GM21360 (cell line): ENCODE measurements around the gene ANKLE2.
"Not testable (repeated sequence)": the region's sequence is repeated elsewhere in the genome, so short reads cannot be mapped to it uniquely, and the experiment has no call there.

ENCODE experiments used
- ATAC-seq: cut with Tn5 transposase; IDR thresholded peaks from one replicate; pipeline ENCODE4 v1.9.1; 2021; ENCODE audit warnings: mild to moderate bottlenecking, moderate library complexity; ENCODE audit not compliant: unreplicated experiment

ANKLE2 gene

DNA sequence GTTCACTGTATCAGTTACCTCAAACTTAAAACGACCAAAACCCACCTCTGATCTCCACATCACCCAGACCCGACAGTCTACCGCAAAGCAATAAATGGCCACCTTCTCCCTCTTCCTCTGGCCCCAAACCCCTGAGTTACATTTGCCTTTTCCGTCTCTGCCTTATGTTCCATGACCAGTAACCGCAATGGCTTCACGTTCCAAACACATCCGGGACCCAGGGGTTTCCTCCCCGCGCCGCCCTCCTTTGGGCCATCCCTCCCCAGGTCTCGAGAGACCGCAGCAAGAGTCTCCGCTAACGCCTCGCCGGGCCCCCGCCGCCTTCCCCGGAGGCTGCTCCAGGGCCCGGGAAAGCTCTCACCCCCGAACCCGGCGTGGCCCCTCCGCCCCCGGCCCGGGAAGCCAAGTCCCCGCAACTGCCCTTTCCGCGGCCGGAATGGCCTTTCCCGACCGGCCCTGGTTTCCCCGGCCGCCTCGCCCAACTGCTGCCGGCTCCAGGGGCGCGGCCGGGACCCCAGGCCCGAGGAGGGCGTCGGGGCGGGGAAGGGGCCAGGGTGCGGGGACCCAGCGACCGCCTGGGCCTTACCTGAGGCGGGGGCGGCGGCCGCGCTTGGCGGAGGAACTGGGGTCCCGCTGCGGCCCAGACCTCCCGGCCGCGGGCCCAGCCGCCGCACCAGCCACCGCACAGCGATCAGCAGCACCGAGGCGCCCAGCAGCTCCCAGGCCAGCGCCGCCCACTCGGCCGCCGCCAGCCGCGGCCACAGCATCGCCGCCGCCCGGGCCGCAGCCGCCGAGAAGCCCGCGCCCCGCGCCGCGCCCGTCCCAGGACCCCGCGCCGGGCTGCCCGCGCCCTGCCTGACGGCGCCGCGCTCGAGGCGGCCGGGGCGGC is at the start of gene ANKLE2:
ANKLE2 (minus strand) TSS at position 801 of the 889 bp plus-strand sequence; CDS start at position 767, 34 bp downstream.
- peak; percentile 35 for ATAC-seq

- ATAC-seq: not testable (repeated sequence)
These were observed 47.8 kb upstream of the ANKLE2 start for GRCh38 chr12:132809391-132809790.

- ATAC-seq: no peak
These were observed 45.9 kb upstream of the ANKLE2 start for GRCh38 chr12:132807295-132808092.

DNA sequence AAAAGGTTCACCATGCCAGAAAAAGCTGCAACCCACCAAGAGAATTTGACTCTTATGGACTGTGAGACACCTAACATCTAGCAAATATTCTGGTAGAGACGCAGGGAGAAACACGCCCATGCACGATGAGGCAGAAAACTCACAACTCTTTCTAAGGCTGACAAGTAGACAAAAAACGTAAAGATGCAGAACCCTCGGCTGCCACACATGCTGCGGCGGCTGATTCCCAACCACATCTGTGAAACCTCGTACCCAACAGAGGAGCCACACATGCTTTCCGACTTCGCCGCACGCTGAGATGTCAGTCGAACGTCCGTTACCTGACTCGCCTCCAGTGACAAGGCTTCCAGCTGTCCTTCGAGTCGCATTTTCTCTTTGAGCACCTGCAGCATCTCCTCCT is 45.2 kb upstream of the ANKLE2 start:
- no peak for ATAC-seq

DNA sequence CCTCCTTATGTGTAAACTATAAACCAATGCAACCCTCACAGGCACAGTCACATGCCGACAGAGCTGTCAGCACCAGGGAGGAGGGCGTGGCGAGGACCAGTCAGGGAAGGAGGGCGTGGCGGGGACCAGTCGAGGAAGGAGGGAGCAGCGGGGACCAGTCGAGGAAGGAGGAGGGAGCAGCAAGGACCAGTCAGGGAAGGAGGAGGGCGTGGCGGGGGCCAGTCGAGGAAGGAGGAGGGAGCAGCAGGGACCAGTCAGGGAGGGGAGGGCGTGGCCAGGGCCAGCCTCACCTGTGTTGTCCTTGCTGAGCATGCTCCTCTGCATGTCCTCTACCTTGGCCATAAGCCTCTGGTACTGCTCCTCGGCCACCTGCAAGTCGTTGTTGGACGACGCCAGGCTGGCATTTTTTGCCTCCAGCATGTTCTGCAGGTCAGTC is 42.8 kb upstream of the ANKLE2 start:
- no peak for ATAC-seq

DNA sequence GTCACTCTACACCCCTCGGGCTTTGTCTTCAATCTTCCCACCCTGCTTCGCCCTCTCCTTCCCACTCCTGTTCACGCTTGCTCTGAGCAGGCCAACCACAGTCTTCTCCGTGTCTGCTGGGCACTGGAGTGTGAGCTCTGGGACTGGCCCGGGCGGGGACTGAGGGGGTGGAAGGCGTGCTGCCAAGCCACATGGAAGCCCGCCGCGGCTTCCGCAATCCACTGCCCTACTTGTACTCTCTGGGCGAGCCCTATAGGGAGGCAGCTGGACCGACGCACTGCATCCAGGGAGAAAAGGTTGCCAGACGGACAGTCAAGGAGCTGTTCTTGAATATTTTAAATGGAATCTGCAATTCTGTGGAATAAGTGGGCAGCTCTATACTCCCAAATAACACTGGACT is 42.3 kb upstream of the ANKLE2 start:
- no peak for ATAC-seq

- no peak for ATAC-seq
These were observed 41.5 kb upstream of the ANKLE2 start for GRCh38 chr12:132803125-132803524.

DNA sequence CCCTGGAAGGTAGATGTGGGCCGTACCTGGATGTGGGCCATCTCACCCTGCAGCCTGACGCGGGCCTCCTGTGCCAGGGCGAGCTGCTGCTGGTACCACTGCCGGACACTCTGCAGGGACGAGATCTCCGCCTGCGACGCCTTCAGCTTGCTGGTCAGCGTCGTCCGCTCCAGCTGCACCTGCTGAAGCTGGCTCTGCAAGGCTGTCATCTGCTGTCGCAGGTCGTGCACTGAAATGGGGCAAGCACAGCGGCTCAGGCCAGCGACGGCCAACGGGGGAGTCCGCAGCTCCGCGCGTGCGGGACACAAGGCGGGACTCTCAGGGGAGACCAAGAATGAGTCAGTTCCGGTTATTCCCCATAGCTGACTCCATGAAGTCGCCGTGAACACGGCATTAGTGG is 40.1 kb upstream of the ANKLE2 start:
- ATAC-seq: no peak

GRCh38 chr12:132798836-132799235 is 37.2 kb upstream of the ANKLE2 start:
- ATAC-seq: no peak

GRCh38 chr12:132797820-132798570 is 36.4 kb upstream of the ANKLE2 start:
- no peak for ATAC-seq

DNA sequence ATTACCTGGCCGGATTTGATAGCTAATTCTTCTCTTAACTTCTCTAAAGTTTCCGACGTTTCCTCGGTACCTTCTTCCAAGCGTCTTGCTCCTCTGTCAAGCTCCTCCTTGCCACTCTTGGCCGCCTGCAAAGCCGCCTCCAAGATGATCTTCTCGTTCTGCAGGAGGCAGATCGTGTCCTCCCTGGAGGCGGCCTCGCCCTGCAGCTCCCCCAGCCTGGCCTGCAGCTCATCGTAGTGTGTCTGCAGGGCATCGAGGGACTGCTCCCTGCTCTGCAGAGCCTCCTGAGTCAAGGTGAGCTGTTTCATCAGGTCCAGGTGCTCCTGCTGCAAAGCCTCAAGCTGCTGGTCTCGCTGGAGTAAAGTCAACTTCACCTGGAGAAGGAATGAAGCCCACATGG is 34.2 kb upstream of the ANKLE2 start:
- no peak for ATAC-seq

DNA sequence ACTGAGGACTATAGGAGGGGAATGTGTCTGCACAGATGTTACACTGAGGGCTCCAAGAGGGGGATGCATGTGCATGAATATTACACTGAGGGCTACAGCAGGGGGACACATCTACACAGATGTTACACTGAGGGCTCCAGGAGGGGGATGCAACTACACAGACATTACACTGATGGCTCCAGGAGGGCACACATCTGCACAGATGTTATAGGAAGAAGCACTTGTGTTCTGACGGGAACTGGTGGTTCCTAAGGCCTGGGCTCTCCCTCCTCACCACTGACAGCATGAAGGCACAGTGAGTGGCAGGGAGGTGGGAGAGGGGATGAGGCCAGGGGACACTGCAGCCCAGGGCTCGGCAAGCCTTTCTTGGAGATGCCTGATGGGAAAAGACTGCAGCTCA is 30.3 kb upstream of the ANKLE2 start:
- ATAC-seq: not testable (repeated sequence)

DNA sequence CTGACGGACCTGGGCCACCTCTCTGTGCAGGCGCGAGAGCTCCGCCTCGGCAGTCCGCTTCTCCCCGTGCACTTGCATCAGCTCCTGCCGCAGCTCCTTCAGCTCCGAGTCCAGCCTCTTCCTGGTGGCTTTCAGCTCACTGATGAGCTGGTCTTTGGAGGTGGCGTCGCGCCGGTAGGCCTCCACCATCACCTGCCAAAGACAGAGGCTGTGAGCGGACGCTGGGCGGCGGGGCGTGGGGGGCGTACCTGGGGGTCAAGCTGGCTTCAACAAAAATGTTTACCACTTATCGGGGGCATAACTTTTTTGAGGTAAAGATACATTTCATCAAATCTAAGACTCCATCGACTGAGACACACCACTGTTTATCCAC is 27.5 kb upstream of the ANKLE2 start:
- ATAC-seq: no peak

- no peak for ATAC-seq
These were observed 26.9 kb upstream of the ANKLE2 start for GRCh38 chr12:132788375-132789098.

- ATAC-seq: no peak
These were observed 26.2 kb upstream of the ANKLE2 start for GRCh38 chr12:132787877-132788276.

GRCh38 chr12:132786192-132786591 is 24.6 kb upstream of the ANKLE2 start:
- ATAC-seq: no peak

DNA sequence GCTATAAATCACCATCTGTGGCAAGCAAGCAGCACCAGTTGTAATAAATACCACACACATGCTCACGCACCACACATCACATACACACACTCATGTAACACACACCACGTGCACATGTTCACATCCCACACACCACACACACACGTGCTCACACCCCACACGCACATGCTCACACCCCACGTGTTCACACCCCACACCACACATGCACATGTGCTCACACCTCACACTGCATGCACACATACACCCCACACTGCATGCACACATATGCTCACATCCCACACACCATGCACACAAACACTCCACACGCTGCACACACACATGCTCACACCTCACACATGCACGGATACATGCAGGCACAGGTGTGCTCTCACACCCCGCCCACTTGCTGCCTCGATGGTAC is 22.9 kb upstream of the ANKLE2 start:
- ATAC-seq: no peak

- ATAC-seq: no peak
These were observed 22.4 kb upstream of the ANKLE2 start for GRCh38 chr12:132783917-132784531.

DNA sequence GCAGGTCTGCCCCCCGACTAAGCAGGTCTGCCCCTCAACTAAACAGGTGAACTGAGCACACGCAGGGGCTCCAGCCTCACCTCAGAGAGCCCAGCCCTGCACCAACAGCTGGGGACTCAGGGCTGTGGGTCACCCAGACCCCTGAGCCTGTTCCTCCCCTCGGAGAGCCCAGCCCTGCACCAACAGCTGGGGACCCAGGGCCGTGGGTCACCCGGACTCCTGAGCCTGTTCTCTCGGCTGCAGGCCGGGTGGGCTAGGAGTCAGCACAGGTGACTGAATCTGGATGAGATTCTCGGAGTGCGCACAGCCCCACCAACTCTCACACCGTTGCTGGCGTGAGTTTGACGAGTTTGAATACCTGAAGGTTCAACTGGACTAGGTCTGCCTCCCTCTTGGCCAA is 20.3 kb upstream of the ANKLE2 start:
- ATAC-seq: no peak

GRCh38 chr12:132779781-132780353 is 18.2 kb upstream of the ANKLE2 start:
- no peak for ATAC-seq
